HFF-Myc (cell line): ENCODE results near the gene LMBR1.

Experiments used
- DNase-seq: peaks from one replicate; pipeline ENCODE4 v3.0.0-alpha.2; 2011; ENCODE audit warnings: low read depth; ENCODE audit errors: extremely low read depth
- H3K4me3 ChIP-seq: replicated peaks from 2 replicates; pipeline ENCODE4 v1.5.1; 2011; ENCODE audit warnings: low read depth, mild to moderate bottlenecking, control low read depth, low read length
- CTCF ChIP-seq: IDR thresholded peaks from 2 replicates; pipeline ENCODE4 v1.5.1; 2012; ENCODE audit warnings: mild to moderate bottlenecking, low read depth, low read length, control low read depth; ENCODE audit errors: missing control alignments

LMBR1 gene

GRCh38 chr7:156668130-156668741 lies 224.7 kb downstream of the LMBR1 start:
- DNase-seq, result no peak
- no peak for TF ChIP-seq CTCF
- H3K4me3 ChIP-seq, result no peak overlapping the region

DNA sequence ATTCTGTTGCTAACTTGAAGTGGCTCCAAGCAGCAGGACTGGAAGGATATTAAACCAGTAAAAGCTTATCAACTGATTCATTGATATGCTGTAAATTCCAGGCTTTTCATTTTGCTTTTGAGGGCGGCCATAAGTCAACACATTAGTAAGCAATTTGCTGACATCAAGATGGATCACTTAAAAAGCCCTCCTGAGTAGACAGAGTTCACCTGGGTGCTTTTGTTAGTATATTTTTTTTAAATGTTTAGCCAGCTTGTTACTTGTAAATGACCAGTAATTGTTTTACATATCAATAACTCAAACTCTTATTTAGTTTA lies 225.9 kb downstream of the LMBR1 start:
- DNase-seq, result no peak
- no peak overlapping the region for H3K4me3 ChIP-seq
- TF ChIP-seq CTCF, result no peak

- H3K4me3 ChIP-seq, result no peak overlapping the region
- TF ChIP-seq CTCF, result no peak
- no peak for DNase-seq
Measured at GRCh38 chr7:156666368-156667109, 226.4 kb downstream of the LMBR1 start.

- no peak for TF ChIP-seq CTCF
- H3K4me3 ChIP-seq, result no peak overlapping the region
- DNase-seq, result no peak
Measured at GRCh38 chr7:156665101-156665500, 227.9 kb downstream of the LMBR1 start.

- no peak overlapping the region for H3K4me3 ChIP-seq
- TF ChIP-seq CTCF, result no peak
- DNase-seq, result no peak
Measured at GRCh38 chr7:156662277-156662676, 230.7 kb downstream of the LMBR1 start.

GRCh38 chr7:156661637-156662036 lies 231.3 kb downstream of the LMBR1 start:
- DNase-seq, result no peak
- no peak overlapping the region for H3K4me3 ChIP-seq
- TF ChIP-seq CTCF, result no peak
